ENCODE results near the gene ATP2B3. TPM values are rescaled to one million over a fixed set of nuclear protein-coding genes. Genes with fewer than 3 reads are reported as not detected.

The ATP2B3 gene
- total RNA-seq, 1 donor from 2014 or later, result not detected

DNA sequence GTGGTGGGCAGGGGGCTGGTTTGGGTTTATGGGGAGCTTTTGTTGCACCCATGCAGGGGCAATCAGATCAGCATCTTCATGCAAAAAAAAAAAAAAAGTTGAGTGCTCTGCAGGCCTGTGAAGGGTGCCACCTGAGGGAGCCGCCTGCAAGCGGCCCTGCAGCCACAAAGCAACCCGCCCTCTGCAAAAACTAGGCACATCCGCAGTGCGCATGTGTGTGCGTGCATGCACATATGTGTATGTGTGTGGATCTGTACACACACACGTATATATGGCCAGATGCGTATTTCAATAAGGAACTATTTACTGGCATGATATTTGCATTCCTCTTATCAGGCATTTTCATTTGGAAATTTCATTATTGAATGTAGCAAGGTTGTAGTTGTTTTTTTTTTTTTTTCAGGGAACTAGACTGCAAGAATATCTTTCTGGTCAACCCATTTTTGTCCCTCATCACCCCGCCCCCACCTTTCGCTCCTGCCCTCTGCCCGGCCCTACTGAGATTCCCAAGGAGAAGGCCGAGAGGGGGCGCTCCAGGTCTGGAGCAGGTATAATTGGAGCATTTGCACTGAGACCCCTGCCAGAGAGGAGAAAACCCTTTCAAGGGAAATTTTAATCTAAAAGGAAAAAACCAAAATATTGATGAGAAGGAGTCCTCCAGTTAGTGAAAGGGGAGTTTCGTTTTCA is 63.4 kb downstream of the ATP2B3 start:
- no peak for DNase-seq (ENCODE audit: missing footprints)
- intact Hi-C loops (cut with DNase I), result no loop called here

DNA sequence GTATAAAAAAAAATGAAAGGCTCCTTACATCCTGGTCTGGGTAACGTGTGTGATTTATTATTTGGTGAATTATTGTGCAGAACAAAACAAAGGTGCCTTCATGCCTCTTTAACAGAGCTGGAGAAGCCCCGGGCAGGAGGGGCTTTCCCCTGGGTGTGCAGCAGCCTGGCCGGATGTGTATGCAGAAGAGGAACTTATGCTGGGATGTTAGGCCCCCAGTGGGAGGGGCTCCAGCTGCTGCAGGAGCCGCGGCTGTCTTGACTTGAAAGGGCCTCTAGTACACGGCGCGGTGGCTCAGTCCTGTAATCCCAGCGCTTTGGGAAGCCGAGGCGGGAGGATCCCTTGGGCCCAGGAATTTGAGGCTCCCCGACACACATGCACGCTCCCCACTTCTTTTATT is 65.5 kb downstream of the ATP2B3 start:
- ATAC-seq (no peak), DNase-seq (ENCODE audit: missing footprints) (no peak)
- intact Hi-C loops (cut with DNase I), result no loop called here

More for the DNA sequence above, 63.4 kb downstream of the ATP2B3 start:
- no peak for ATAC-seq

DNA sequence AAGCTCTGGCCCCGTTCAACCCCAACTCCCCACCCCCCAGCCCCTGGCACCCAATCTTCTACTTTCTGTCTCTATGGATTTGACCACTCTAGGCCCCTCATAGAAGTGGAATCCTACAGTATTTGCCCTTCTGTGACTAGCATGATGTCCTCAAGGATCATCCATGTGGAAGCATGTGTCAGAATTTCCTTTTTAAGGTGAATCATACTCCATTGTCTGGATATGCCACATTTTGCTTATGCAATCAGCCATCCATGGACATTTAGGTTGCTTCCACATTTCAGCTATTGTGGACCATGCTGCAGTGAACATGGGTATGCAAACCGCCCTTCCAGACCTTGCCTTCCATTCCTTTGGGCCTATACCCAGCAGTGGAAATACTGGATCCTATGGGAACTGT is 66.0 kb downstream of the ATP2B3 start:
- no peak for DNase-seq (ENCODE audit: missing footprints)
- no peak for ATAC-seq
- intact Hi-C loops (cut with DNase I), result no loop called here

DNA sequence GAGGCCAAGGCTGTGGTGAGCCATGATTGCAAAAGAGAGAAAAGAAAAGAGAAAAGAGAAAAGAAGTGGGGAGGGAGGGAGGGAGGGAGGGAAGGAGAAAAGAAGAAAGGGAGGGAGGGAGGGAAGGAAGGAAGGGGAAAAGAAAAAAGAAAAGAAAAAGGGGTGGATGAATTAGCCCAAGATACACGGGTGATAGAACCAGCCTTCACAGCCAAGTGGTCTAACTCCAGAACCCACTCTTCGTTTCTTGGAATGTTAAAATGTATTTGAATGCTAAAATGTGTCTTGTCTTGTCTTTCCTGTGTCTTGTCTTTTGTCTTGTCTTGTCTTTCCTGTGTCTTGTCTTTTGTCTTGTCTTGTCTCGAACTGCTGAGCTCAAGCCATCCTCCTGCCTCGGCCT is 68.4 kb downstream of the ATP2B3 start:
- intact Hi-C loops (cut with DNase I), result no loop called here
- no peak for DNase-seq (ENCODE audit: missing footprints)
- ATAC-seq, result no peak

DNA sequence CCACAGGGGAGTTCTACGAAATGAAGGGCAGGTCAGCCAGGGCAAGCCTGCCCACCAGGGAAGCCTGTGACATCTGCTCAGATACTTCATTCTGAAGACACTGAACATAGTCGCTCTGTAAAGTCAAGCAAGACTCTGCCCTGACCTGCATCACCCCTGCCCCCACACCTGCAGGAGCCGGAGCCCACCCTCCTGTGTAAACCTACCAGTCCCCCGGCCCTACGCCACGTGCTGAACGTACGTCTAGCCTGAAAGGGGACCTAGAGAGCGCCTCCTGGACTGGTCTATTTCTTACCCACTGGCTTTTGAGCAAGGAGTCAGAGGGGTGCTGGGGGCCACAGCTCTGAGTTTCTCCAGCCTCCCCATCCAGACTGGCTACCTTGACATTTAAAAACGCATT is 69.9 kb downstream of the ATP2B3 start:
- no peak for ATAC-seq
- intact Hi-C loops (cut with DNase I), result no loop called here
- no peak for DNase-seq (ENCODE audit: missing footprints)

DNA sequence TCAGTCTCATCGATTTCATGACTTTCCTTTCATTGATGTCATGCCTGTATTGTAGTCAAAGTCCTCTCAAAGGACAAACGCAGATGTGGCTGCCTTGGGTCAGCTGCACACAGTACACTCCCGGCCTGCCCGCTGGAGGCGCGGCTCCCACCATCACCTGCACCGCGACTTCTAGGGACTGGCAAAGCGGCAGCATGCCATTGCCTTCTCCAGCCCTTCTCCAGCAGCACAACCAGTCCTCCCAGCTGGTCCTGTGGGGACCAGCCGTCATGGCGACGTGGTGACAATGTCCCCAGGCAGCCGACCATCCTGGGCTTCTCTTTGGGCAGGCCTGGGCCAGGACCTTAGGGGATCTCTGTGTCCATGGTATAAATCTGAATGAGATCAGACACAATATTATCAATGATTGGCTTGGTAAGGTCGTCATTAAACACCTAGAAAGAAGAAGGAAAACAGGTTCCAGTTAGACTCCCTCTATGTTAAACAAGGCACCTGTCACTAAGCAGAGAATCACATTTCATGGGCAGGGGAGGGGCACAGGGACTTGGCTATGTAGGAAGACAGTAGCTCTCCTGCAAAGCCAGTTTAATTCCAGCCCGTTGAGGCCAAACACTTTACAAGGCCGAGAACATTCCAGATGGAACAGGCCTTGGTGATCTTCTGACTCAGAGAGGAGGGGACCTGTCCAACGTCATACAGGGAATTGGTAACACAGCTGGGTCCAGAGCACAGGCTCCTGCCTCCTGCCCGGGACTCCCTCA is 70.8 kb downstream of the ATP2B3 start:
- intact Hi-C loops (cut with DNase I), result no loop called here
- ATAC-seq, result no peak

DNA sequence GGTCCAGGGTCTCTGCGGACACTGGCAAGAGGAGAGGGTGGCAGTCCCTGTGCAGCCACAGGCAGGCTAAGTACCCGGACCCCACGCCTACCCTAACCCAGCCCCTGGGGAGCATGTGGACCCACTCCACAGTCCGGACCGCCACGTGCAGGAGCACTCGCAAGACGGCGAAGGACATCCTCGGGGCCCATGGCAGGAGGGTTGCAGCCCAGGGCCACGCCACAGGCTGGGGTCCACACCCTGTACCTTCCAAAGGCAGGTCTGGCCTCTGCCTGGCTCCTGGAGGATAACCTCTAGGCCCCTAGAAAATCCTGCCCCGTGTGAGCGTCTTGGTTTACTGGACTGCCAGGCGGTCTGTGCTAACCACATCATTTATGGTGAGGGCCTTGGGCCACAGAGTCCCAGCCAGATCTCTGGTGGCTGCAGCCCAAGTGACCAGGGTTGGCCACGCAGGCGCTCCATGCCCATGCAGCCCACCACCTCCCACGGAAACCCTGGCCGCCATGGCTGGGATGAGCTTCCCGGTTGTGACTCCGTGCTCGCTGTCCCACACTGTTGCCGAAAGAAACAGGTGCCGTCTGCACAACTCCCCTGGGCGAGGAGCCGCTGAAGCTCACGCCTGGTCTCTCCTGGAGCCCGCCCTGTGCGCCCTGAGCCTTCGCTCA is 71.5 kb downstream of the ATP2B3 start:
- intact Hi-C loops (cut with DNase I), result no loop called here
- DNase-seq (ENCODE audit: missing footprints) (no peak), ATAC-seq (no peak)

More for the DNA sequence above, 70.8 kb downstream of the ATP2B3 start:
- DNase-seq (ENCODE audit: missing footprints), result no peak

DNA sequence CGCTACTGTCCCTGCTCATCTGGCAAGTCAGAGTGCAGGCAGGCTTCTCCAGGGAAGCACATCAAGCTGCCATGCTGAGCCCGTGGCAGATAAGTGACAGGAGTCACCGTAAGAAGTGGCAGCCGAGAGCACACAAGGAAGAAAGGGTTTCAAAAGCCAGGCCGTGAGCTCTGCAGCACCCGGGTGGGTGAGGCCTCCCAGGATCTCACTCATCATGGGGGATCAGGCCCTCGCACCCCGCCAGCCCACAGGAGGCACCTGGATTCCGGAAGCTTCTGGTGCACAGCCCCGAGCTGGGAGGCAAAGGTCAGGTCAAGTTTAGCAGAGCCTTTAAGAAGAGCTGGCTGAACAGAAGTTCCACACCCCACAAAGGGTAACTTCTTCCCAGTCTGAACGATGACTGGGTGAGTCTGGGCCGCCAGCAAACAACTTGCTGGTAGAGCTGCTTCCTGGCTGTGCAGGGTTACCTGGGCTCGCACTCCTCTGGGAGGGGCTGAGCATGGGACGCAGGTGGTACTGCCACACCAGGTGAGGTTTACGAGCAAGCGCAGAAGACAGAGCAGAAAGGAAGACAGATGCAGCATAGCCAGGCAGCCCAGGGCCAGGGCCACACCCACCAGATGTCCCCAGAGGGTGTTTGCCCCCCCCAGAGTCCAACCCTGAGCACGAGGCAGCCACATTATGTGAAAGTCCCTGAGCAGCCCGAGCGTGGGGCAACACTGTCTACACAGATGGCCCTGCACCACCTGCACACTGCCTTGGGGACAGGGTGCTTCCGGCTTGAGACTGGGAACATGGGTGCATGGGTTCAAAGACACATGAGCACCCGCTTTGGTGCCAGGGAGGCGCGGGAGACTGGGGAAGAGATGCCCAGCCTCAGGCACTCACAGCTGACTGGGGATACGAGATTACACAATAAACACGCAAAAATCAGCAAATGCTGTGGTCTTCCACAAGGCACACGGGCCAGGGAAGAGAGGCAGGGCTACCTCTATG is 73.8 kb downstream of the ATP2B3 start:
- intact Hi-C loops (cut with DNase I), result no loop called here
- DNase-seq (ENCODE audit: missing footprints) (no peak), ATAC-seq (no peak)

DNA sequence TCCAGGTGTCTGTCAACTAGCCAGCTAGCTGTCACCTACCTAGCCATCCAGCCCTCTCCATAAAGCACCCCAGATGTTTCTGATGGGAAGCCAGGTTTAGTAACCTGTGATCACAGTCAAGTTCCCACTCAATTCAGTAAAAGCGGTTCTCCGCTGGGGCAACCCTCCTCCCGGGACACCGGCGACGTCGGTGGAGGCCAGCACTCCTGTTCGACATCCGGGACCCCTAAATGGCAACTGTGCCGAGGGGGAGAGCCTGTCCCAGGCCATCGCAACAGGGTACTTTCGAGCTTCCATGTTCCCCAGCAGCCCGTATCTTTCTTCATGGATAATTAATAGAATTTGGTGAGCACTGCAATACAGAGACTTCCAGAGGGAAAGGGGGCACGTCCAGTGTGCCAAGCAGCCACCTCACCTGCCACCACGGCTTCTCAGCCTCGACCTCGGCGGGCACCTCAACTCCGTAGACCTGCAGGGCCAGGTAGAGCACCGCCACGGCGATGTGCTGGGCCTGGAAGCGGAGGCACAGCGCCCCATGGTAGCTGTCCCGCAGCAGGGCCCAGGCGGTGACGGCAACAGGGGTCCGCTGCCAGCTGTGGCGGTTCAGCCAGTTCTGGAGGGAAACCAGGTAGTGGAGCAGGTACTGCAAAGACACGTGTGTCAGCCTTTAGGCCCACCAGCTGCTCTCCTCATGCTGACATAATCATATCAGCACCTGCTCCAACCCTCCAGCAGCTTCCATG is 74.8 kb downstream of the ATP2B3 start:
- intact Hi-C loops (cut with DNase I), result no loop called here
- ATAC-seq (no peak), DNase-seq (ENCODE audit: missing footprints) (no peak)

DNA sequence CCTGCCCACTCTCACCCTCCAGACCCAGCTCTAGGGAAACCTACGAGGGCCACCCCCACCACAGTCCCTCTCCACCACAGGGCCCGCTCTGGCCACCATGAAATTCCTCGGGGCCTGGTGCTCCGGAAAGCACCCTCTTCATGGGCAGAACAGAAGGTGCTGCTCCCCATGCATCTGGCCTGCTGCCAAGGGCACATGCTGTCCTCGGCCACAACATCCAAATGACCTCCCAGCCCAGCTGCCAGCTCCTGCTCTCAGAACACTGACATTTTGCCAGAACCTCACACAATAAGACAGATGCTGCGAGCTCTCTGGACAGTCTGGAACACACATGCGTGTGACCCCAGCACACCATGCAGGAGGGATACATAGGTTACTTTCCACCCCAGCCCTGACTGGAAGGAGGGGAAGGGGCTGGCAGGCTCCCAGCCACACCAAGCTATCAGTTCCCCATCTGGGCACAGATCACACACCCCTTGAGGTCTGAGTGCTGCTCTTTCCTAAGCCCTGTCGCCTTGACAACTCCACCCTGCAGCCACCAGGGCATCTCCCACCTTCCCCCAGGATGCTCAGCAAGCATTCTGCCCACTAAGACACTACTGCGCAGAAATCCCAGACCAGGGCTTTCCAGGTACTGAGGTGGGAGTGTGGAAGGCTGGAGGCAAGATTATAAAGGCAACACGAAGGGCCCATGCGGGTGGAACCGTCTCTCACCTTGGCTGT is 75.7 kb downstream of the ATP2B3 start:
- ATAC-seq, result peak; percentile 89
- intact Hi-C loops (cut with DNase I), result no loop called here
- peak; percentile 81 for DNase-seq (ENCODE audit: missing footprints)

DNA sequence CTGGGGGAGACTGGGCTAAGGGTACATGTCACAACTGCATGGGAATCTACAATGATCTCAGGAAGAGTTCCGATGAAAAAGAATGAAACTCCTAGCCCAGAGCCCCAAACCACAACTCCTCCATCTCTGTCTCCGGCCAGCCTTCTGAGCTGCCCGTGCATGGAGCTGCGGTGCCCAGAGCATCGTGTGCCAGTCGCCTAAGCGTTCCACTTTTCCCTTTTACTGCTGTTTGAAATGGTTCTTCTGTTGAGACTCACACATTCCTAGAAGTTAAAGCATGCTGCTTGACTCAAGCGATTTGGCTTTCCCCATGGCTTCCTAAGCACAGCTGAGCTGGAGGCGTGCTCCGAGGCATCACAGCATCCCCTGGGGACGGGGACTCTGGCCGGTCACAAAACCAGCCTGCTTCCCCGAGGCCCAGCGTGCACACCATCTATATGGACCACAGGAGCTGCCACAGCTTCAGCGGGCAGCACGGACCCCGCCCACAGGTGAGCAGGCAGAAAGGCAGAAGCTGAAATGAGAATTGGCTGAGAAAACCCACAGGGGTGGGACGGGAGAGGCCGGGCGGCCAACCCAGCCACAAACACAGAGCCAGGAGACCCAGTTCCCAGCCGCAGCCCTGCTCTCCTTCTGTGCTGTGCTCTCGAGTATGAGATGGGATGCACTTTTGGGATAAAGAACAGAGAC is 76.5 kb downstream of the ATP2B3 start:
- intact Hi-C loops (cut with DNase I), result no loop called here
- ATAC-seq (no peak), DNase-seq (ENCODE audit: missing footprints) (no peak)

DNA sequence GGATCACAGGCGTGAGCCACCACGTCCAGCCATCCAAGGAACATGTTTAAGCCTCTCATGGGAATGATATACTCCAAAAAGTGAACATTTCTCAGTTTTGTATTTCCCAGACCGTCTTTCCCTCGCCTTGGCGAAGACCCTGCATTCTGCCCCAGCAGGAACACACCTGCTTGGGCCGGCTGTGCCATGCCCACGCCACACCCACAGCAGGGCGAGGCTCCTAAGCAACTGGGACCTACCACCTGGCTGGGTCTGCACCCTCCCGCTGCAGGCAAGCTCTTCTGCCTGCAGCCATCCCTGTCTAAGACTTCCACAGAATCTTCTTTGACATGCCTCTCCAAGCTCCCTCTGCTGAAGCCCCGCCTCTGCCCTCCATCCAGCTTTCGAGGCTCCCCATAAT is 77.9 kb downstream of the ATP2B3 start:
- intact Hi-C loops (cut with DNase I), result no loop called here
- no peak for ATAC-seq
- DNase-seq (ENCODE audit: missing footprints), result no peak

DNA sequence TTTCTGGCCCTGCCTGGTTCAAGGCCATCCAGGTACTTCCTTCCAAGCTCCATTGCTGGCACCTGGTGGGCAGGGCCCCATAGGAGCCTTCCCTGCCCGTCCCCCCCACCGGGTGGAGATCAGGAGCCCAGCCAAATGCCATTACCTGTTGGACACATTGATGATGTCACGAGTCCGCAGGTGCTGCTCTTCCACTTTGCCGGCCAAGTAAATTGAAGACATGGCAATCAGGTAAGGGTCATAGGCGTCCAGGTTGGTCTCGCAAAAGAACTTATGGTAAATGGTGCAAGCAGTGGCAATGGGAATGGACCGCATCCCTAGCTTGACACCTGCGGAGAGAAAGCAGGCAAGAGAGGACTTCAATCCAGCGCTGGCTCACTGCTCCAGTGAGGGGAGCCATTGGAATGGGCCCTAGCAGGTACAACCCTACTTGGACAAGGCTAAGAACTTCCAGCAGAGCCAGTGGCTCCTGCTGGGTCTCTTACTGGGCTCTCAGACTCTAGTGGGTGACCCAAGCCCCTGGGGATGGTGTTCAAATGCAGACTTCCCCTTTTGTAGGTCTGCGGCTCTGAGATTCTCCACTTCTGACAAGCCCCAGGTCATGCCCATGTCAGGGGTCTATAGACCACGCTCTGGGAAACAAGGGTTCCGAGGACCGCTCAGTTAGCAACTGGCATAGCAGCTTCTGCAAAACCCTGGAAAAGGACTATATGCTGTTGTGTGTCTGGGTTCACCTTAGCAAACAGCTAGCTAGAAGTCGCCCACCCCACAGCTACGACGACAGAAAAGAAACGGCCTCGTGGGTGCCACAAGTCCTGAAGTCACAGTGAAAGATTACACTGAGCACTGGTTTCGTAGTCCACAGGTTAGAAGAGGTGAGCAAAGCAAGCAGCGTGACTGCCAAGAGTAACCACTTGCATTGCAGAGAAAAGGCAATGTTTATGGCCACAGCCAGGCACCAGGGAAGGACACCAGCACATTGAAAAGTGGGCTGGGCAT is 78.7 kb downstream of the ATP2B3 start:
- DNase-seq (ENCODE audit: missing footprints) (no peak), ATAC-seq (no peak)
- intact Hi-C loops (cut with DNase I), result no loop called here

DNA sequence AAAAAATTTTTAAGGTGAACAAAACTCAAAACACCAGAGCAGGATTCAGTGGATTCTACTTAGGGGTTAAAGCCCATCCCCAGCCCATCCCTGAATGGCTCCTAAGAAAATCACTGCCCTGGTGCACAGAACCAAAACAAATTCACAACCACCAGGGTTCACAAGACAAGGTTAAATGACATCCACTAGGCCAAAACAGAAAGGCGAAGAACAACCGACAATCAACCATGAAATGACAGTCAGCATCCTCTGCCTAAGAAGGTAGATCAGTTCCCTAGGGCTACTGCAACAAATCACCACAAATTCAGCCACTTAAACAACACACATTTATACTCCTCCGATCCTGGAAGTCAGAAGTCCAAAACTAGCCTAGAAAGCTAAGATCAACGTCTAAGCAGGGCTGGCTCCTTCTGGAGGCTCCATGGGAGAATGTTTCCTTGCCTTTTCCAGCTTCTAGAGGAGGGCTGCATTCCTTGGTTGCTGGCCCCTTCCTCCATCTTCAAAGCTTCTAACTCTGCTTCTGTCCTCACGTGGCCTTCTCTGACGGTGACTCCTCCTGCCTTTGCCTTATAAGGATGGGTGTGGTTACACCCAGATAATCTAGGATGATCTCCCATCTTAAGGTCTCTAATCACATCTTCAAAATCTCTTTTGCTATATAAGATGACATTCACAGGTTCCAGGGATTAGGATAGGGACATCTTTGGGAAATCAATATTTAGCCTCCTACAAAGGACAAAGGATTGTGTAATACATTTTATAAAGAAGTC is 79.7 kb downstream of the ATP2B3 start:
- intact Hi-C loops (cut with DNase I), result no loop called here
- no peak for DNase-seq (ENCODE audit: missing footprints)
- ATAC-seq, result no peak

DNA sequence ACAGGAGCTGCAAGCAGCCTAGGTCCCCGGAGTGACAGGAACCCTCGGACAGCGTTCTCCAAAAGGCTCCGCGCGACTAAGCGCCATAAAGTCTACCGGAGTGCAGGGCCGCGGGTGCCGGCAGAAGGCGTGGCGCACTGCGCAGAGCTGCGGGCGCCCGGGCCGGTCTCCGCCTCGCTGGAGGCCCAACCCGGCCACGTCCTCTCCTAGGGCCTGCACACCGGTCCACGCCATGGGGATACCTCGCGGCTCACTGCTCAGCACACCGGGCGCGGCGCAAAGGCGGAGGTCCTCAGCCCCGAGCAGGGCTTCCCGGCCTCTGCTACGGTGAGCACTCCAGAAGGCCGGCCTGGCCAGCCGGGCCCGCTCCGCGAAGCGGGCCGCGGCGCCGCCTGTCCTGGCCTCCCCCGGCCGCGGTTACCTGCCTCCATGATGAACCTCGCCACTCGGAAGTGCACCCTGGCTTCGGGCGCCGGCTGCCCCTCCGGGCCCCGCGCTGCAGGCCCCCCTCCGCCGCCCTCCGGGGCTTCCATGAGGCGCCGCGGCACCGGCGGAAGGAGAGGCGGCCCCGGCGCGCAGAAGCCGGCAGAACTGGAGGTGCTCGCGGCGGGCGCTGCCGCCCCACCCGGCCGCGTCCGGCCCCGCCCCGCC is 81.2 kb downstream of the ATP2B3 start, which contains the start of gene CCNQ:
Gene CCNQ, minus strand, starts transcription at position 599 of the 651 bp plus-strand sequence. Its CDS starts 66 bp downstream, at position 533.
- no peak for DNase-seq (ENCODE audit: missing footprints)
- peak; percentile 30 for ATAC-seq
- intact Hi-C loops (cut with DNase I), result no loop called here
